Measurements from ENCODE around the gene CD96.

CD96 gene

GRCh38 chr3:111681661-111682426 is 139.8 kb downstream of the CD96 start:
- DNase-seq, result no peak

- DNase-seq, result no peak
These were observed 142.6 kb downstream of the CD96 start for GRCh38 chr3:111684640-111685039.

GRCh38 chr3:111688190-111688800 is 146.3 kb downstream of the CD96 start:
- no peak for DNase-seq

DNA sequence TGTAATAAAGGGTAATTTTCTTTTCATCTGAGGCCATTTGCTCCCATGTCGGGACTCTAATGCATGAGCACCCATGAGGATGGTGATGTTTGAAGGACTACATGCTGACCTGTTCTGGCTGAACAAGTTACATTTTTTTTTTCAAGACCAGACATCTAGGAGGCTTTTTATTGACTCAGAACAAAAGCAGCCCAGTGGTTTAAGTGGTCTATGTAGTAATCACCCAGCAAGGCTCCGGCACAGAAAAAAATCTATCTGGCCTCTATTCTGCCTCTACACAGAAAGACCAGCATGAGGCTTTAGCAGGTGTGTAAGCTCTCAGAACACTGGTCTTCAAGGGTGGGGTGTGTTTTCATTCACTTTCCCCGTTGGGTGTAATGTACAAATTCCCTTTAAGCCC is 148.2 kb downstream of the CD96 start:
- DNase-seq, result no peak

- no peak for DNase-seq
These were observed 149.4 kb downstream of the CD96 start for GRCh38 chr3:111691293-111691909.

- DNase-seq, result no peak
These were observed 150.9 kb downstream of the CD96 start for GRCh38 chr3:111692593-111693552.

- DNase-seq, result no peak
These were observed 152.5 kb downstream of the CD96 start for GRCh38 chr3:111694471-111694870.

DNA sequence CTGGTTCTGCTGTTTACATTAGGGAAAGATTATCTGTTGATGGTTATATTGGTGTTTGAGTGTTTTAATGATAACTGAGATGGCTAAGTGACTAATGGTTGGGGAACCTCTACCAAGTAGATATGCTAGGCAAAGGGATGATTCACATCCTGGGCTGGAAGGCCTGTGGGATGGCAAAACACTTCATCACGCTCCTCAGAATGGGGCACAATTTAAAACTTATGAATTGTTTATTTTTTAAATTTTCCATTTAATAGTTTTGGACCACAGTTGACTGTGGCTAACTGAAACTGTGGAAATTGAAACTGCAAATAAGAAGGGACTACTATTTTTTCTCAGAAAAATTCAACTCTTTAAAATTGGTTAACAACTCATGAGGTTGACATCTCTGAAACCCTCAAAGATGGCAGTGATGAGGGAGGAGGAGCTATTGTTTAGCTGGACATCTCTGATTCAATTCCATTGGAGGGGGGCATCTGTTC is 153.7 kb downstream of the CD96 start:
- DNase-seq, result no peak

GRCh38 chr3:111700054-111700453 is 158.1 kb downstream of the CD96 start:
- DNase-seq, result no peak

GRCh38 chr3:111701292-111701906 is 159.4 kb downstream of the CD96 start:
- DNase-seq, result no peak
